GM21423 (cell line): Measurements from ENCODE around the gene KLK13.

ENCODE experiments used
- ATAC-seq: cut with Tn5 transposase; IDR thresholded peaks from one replicate; pipeline ENCODE4 v1.9.1; 2021; ENCODE audit warnings: mild to moderate bottlenecking, moderate library complexity; ENCODE audit not compliant: unreplicated experiment

KLK13 gene, protein sequence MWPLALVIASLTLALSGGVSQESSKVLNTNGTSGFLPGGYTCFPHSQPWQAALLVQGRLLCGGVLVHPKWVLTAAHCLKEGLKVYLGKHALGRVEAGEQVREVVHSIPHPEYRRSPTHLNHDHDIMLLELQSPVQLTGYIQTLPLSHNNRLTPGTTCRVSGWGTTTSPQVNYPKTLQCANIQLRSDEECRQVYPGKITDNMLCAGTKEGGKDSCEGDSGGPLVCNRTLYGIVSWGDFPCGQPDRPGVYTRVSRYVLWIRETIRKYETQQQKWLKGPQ

DNA sequence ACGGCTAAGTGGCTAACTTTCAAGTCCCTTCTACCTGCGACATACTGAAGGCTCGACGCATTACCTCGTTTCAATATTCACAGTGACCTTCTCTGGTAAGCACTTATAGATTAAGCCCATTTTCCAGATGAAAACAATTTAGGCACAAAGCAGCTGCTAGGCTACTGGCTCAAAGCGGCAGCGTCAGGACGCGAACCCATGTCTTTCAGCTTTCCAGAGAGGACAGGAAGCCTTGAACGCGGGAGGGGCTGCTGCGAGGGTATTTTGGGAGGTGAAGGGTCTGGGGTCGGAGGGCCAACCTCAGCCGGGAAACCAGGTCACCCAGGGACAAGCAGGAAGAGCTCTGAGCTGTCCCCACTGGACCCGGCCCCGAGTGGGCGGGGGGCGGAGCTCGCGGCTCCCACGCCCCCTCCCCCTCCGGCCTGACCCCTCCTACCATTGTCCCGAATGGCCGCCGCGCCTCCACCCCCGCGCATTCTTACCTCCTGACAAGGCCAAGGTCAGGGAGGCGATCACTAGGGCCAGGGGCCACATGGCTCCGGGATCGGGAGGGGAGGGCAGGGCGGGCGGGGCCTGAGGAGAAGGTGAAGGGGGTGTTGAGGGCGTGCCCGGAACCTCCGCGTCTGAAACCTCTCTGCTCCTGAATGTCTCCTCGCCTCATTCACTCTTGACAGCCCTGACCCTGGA is at the start of gene KLK13:
TSS of gene KLK13 (minus strand) at position 559 of the 687 bp plus-strand sequence. CDS start at position 534, 25 bp downstream.
- ATAC-seq = no peak

DNA sequence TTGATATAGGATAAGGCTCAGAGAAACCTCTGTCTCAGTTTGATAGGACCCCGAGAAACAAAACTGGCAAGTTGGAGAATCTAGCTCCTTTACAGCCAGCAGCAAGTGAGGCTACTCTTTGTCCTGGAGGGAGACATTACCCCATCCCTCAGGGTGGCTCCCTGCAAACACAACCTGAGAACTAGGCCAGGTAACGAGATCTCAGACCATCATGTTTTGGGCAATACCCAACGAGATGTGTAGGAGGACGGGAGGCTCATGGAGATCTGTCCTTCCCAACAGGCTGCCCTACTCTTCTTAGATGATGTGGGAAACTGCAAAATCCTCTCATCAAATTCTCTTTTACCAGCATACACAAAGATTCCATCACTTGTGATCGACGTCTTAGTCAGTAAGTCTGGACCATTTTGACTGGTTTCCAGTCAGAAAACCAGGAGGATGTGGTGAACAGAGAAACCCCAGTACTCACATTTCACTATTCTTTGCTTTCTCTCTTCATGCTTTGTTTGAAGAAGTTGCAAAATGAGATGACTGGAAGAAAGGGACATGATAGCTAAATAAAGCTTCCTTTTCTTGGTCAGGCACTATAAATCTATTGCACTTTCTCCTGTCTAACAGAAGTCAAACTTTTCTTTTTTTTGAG is 49.3 kb upstream of the KLK13 start:
- no peak for ATAC-seq

GRCh38 chr19:51111606-51112005 is 46.7 kb upstream of the KLK13 start:
- ATAC-seq = no peak

GRCh38 chr19:51110666-51110971 is 45.7 kb upstream of the KLK13 start:
- no peak for ATAC-seq

GRCh38 chr19:51108805-51109146 is 43.9 kb upstream of the KLK13 start:
- ATAC-seq = peak; percentile 26

- peak; percentile 97 for ATAC-seq
Observed at GRCh38 chr19:51108066-51108804, 43.3 kb upstream of the KLK13 start, which contains the start of gene CTU1. Gene CTU1, minus strand, starts transcription at chr19:51108409. Its CDS starts 3,840 bp downstream, at chr19:51104569.

DNA sequence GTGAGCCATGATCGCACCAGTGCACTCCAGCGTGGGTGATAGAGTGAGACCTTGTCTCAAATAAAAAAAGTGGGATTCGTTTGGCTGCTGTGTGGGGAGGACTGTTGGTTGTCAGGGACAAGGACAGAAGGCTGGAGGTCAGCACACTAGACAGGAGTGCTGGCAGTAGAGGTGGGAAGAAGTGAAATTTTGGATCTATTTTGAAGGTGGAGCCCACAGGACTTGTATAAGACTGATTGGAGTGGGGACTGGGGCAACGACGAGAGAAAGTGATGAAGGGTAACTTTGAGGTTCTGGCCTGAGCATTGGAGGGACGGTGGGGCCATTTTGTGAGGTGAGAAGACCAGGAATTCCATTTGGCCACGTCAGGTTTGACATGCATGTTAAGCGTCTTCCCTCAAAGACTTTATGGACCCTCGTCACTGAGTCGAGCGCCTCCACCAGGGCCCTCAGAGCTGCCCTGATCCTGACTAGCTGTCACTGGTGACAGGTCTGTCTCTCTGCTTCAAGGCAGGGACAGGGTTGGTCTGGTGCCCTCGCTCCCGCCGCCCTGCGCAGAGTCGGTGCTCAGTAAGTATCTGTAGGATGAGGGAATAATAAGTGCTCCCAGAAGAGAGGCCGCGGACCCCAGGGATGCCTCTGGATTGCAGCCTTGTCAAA is 42.6 kb upstream of the KLK13 start:
- peak; percentile 3 for ATAC-seq

- no peak for ATAC-seq
Observed at GRCh38 chr19:51103926-51104341, 39.0 kb upstream of the KLK13 start.

DNA sequence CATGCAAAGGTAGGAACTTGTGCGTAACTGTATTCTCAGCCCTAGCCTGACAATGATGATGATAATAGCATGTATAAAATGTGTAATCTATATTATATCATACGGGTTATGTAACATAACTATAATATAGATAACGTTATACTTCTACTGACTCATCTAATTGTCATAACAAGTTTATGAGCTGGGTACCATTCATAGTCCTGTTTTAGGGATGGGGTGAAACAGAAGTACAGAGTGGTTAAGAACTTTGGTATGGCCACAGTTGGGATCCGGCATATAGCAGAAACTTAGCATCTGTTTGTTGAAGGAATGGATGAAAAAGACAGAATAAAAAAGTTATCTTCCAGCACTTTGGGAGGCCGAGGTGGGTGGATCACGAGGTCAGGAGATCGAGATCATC is 38.1 kb upstream of the KLK13 start:
- ATAC-seq = no peak

GRCh38 chr19:51101171-51101865 is 36.4 kb upstream of the KLK13 start:
- no peak for ATAC-seq

DNA sequence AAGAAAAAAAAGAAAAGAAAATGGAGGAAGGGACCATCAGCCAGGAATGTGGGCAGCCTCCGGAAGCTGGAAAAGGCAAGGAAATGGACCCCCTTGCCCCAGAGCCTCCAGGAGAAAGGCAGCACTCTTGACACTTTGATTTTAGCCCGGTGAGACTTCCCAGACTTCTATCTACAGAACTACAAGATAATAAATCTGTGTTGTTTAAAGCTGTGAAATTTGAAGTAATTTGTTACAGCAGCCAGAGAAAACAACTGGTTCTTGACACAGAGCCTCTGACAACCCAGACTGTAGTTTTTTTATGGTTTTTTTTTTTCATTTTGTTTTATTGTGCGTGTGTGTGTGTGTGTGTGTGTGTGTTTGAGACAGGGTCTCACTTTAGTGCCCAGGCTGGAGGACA is 35.7 kb upstream of the KLK13 start:
- ATAC-seq = no peak

GRCh38 chr19:51099047-51099382 is 34.1 kb upstream of the KLK13 start:
- no peak for ATAC-seq

- no peak for ATAC-seq
Observed at GRCh38 chr19:51098365-51099046, 33.6 kb upstream of the KLK13 start.

DNA sequence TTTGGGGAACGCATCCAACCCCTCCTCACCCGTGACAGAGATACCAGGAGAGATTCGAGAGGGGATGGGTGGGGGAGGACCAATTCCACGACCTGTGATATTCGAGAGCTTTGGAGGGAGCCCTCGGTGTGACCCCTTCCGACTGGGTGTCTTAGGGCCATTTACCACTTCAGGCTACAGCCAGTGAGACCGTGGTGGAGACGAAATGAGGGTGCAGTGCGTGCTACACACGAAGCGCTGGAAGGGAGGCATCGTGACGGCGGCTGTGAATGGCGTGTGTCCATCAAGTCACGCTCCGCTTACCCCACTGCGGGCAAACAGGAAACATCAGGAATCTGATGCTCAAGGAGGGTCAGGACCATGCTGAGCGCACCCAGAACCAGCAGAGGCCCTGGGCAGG is 32.9 kb upstream of the KLK13 start:
- no peak for ATAC-seq

DNA sequence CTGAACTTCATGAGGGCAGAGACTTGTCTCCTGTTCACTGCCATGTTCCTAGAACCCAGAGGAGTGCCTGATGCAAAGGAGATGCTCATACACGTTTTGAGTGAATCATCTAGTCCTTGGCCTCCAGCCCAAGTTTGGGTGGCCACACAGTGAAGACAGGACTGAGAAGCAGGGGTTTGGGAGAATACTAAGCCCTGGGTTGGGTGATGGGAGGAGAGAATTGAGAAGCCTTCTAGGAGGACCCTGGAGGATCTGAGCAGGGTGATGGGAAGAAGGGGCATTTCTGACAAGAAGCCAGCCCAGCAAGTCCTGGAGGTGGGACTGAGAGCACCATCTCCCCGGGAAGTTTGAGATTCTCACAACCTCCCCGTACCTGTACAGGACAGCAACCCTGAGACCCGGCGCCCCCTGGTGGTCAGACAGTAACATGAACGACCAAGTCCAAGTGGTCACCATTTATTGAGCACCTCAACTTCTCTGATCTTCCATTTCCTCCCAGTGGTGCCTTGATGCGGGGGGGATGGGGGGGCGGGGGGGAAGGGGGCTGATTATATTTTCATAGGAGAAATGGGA is 32.4 kb upstream of the KLK13 start:
- no peak for ATAC-seq

GRCh38 chr19:51096473-51097165 is 31.7 kb upstream of the KLK13 start:
- ATAC-seq = no peak

DNA sequence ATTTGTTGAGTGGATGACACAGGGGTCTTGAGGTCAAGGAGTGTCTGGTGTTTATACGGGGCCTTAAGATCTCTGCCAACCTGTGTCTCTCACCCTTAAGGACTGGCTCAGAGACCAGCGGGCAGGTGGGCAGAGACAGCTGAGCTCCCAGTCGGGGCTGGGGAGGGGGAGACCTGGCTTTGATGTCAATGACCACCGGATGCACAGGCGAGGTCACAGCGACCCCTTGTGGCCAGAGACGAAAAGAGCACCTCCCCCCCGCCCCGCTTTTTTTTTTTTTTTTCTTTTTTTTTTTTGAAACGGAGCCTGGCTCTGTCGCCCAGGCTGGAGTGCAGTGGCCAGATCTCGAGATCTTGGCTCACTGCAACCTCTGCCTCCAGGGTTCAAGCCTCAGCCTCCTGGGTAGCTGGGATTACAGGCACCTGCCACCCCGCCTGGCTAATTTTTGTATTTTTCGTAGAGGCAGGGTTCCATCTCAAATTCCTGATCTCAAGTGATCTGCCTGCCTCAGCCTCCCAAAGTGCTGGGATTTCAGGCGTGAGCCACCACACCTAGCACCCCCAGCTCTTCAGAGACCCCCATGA is 29.9 kb upstream of the KLK13 start:
- no peak for ATAC-seq

- ATAC-seq = no peak
Observed at GRCh38 chr19:51093510-51094345, 28.8 kb upstream of the KLK13 start.
